Neural cell (in vitro differentiated cells): ENCODE data around the gene SMIM29. TPM values are rescaled to one million over a fixed set of nuclear protein-coding genes. Genes with fewer than 3 reads are reported as not detected.

Source experiments
- H2AFZ ChIP-seq: fragments of 200-600, 300-800 bp; sonication (generic), shearing (Covaris generic); 2 replicates; pipeline ENCODE4 v1.6.0; 2014; ENCODE audit warnings: low read depth, mild to moderate bottlenecking, antibody characterized with exemption, low read length, moderate library complexity
- H3F3A ChIP-seq: fragments of 200-600 bp; shearing (Covaris generic); 2 replicates; pipeline ENCODE4 v1.6.1; 2016; ENCODE audit warnings: mild to moderate bottlenecking, moderate library complexity, mixed read lengths, antibody characterized with exemption, low read length; ENCODE audit not compliant: insufficient read depth, poor library complexity, severe bottlenecking
- H3K27ac ChIP-seq: fragments of 200-600, 300-800 bp; sonication (generic), shearing (Covaris generic); 2 replicates; pipeline ENCODE4 v1.5.1; 2014; ENCODE audit warnings: mild to moderate bottlenecking, low read length, moderate library complexity
- H3K27me3 ChIP-seq: fragments of 300-800, 200-600 bp; sonication (generic), shearing (Covaris generic); 2 replicates; pipeline ENCODE4 v1.6.0; 2014; ENCODE audit warnings: mild to moderate bottlenecking, low read depth, low read length, moderate library complexity; ENCODE audit not compliant: insufficient read depth
- H3K36me3 ChIP-seq: fragments of 300-800, 200-600 bp; sonication (generic), shearing (Covaris generic); 2 replicates; pipeline ENCODE4 v1.5.1; 2014; ENCODE audit warnings: mild to moderate bottlenecking, antibody characterized with exemption, low read length, moderate library complexity; ENCODE audit not compliant: insufficient read depth
- H3K4me2 ChIP-seq: fragments of 300-800, 200-600 bp; sonication (generic), shearing (Covaris generic); 2 replicates; pipeline ENCODE4 v1.6.0; 2014; ENCODE audit warnings: mild to moderate bottlenecking, low read length
- H3K4me3 ChIP-seq: fragments of 300-800, 200-600 bp; sonication (generic), shearing (Covaris generic); 2 replicates; pipeline ENCODE4 v1.5.1; 2014; ENCODE audit warnings: mild to moderate bottlenecking, low read length, moderate library complexity
- H3K79me2 ChIP-seq: fragments of 200-600 bp; shearing (Covaris generic); replicated peaks from 2 replicates; pipeline ENCODE4 v1.6.0; 2014; ENCODE audit warnings: mild to moderate bottlenecking, low read length, moderate library complexity; ENCODE audit not compliant: insufficient read depth
- H3K9ac ChIP-seq: fragments of 300-800, 200-600 bp; sonication (generic), shearing (Covaris generic); 2 replicates; pipeline ENCODE4 v1.6.1; 2016; ENCODE audit warnings: mild to moderate bottlenecking, low read length, mixed read lengths
- H3K9me2 ChIP-seq: fragments of 200-600 bp; shearing (Covaris generic); 2 replicates; pipeline ENCODE4 v1.6.1; 2016; ENCODE audit warnings: mild to moderate bottlenecking, low read length, mixed read lengths; ENCODE audit not compliant: insufficient read depth
- H3K9me3 ChIP-seq: fragments of 200-600, 300-800 bp; sonication (generic), shearing (Covaris generic); 2 replicates; pipeline ENCODE4 v1.6.1; 2016; ENCODE audit warnings: mild to moderate bottlenecking, mixed run types, low read length, moderate library complexity, mixed read lengths
- H4K20me1 ChIP-seq: fragments of 200-600 bp; shearing (Covaris generic); 2 replicates; pipeline ENCODE4 v1.6.1; 2016; ENCODE audit warnings: mild to moderate bottlenecking, mixed run types; ENCODE audit not compliant: insufficient read depth
- EP300 ChIP-seq: fragments of 450-650 bp; conservative IDR thresholded peaks from 2 replicates; pipeline ENCODE4 v1.6.1; 2014; ENCODE audit warnings: antibody characterized with exemption, mild to moderate bottlenecking, moderate library complexity; ENCODE audit not compliant: poor library complexity, severe bottlenecking
- EZH2 ChIP-seq: fragments of 200-600, 300-800 bp; shearing (Covaris generic), sonication (generic); IDR thresholded peaks from 2 replicates; pipeline ENCODE4 v1.6.1; 2014; ENCODE audit warnings: antibody characterized with exemption, low read length, borderline replicate concordance, mild to moderate bottlenecking; ENCODE audit not compliant: insufficient read depth, poor library complexity, severe bottlenecking
- MXI1 ChIP-seq: fragments of 450-650 bp; conservative IDR thresholded peaks from 2 replicates; pipeline ENCODE4 v1.6.1; 2014; ENCODE audit warnings: antibody characterized with exemption, mild to moderate bottlenecking; ENCODE audit not compliant: poor library complexity, severe bottlenecking
- POLR2AphosphoS5 ChIP-seq: IDR thresholded peaks from 2 replicates; pipeline ENCODE4 v1.6.1; 2012
- RAD21 ChIP-seq: fragments of 450-650 bp; conservative IDR thresholded peaks from 2 replicates; pipeline ENCODE4 v1.6.1; 2014; ENCODE audit warnings: antibody characterized with exemption, mild to moderate bottlenecking, moderate library complexity
- REST ChIP-seq: IDR thresholded peaks from 2 replicates; pipeline ENCODE4 v1.6.1; 2012; ENCODE audit warnings: borderline replicate concordance
- SMC3 ChIP-seq: fragments of 450-650 bp; conservative IDR thresholded peaks from 2 replicates; pipeline ENCODE4 v1.6.1; 2014; ENCODE audit warnings: antibody characterized with exemption, mild to moderate bottlenecking, moderate library complexity; ENCODE audit not compliant: poor library complexity
- TAF1 ChIP-seq: IDR thresholded peaks from 2 replicates; pipeline ENCODE4 v1.6.1; 2012; ENCODE audit warnings: low read depth
- polyA plus RNA-seq: library from polyadenylated mRNA; depleted of rRNA; stranded (reverse); fragments of >200 nt; gene quantifications from 2 replicates; pipeline ENCODE4 v1.2.3, GENCODE V29; 2014
- TF ChIP-seq, protein P1 (sequence below): fragments of 450-650 bp; IDR thresholded peaks from 2 replicates; pipeline ENCODE4 v1.5.1; 2014; ENCODE audit warnings: antibody characterized with exemption, mild to moderate bottlenecking, moderate library complexity; ENCODE audit not compliant: poor library complexity, severe bottlenecking

Gene SMIM29
- polyA plus RNA-seq, 1 donor from 2014 or later = 82.1 TPM

- Histone ChIP-seq H3K4me2 (no peak overlapping the region), H3K9me2 (no peaks in the 10 kb centered on the region), H3K36me3 (peaks cover 4% of the 10 kb centered on the region), H3K27me3 (no peaks in the 10 kb centered on the region), H3K79me2 (no peaks in the 10 kb centered on the region), H4K20me1 (no peaks in the 10 kb centered on the region), H3K27ac (no peak overlapping the region), H3K9me3 (no peaks in the 10 kb centered on the region), H3K4me3 (no peak overlapping the region), H3F3A (no peaks in the 10 kb centered on the region), H2AFZ (no peak overlapping the region), H3K9ac (no peak overlapping the region)
- TF ChIP-seq EP300 (no peak), POLR2AphosphoS5 (no peak)
Observed at GRCh38 chr6:34288581-34288980, 39.8 kb upstream of the SMIM29 start.

GRCh38 chr6:34285448-34286164 is 36.8 kb upstream of the SMIM29 start:
- Histone ChIP-seq H3K9me3 (no peaks in the 10 kb centered on the region), H3K79me2 (no peaks in the 10 kb centered on the region), H3K4me2 (no peak overlapping the region), H2AFZ (no peak overlapping the region), H3F3A (no peaks in the 10 kb centered on the region), H3K9me2 (no peaks in the 10 kb centered on the region), H3K27ac (no peak overlapping the region), H3K36me3 (peaks cover 4% of the 10 kb centered on the region), H3K27me3 (no peaks in the 10 kb centered on the region), H3K4me3 (no peak overlapping the region), H4K20me1 (no peaks in the 10 kb centered on the region), H3K9ac (no peak overlapping the region)
- TF ChIP-seq RAD21 (no peak), MXI1 (no peak), POLR2AphosphoS5 (no peak), TAF1 (no peak), EP300 (no peak), REST (no peak), EZH2 (no peak), SMC3 (no peak)
- TF ChIP-seq, protein P1, sequence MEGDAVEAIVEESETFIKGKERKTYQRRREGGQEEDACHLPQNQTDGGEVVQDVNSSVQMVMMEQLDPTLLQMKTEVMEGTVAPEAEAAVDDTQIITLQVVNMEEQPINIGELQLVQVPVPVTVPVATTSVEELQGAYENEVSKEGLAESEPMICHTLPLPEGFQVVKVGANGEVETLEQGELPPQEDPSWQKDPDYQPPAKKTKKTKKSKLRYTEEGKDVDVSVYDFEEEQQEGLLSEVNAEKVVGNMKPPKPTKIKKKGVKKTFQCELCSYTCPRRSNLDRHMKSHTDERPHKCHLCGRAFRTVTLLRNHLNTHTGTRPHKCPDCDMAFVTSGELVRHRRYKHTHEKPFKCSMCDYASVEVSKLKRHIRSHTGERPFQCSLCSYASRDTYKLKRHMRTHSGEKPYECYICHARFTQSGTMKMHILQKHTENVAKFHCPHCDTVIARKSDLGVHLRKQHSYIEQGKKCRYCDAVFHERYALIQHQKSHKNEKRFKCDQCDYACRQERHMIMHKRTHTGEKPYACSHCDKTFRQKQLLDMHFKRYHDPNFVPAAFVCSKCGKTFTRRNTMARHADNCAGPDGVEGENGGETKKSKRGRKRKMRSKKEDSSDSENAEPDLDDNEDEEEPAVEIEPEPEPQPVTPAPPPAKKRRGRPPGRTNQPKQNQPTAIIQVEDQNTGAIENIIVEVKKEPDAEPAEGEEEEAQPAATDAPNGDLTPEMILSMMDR = no peak
